HEK293T (cell line): Measurements from ENCODE around the gene COPB2.

Source experiments
- ARNT ChIP-seq: fragments of 450-650 bp; IDR thresholded peaks from 2 replicates; pipeline ENCODE4 v1.6.1; 2017; ENCODE audit warnings: mild to moderate bottlenecking
- BHLHE40 ChIP-seq: fragments of 450-650 bp; IDR thresholded peaks from 2 replicates; pipeline ENCODE4 v1.6.1; 2016; ENCODE audit warnings: mild to moderate bottlenecking, moderate library complexity, borderline replicate concordance
- ELF4 ChIP-seq: fragments of 450-650 bp; IDR thresholded peaks from 2 replicates; pipeline ENCODE4 v1.6.1; 2017; ENCODE audit warnings: antibody characterized with exemption
- FOXK2 ChIP-seq: fragments of 450-650 bp; IDR thresholded peaks from 2 replicates; pipeline ENCODE4 v1.6.1; 2016; ENCODE audit warnings: mild to moderate bottlenecking
- FOXM1 ChIP-seq: fragments of 450-650 bp; IDR thresholded peaks from 2 replicates; pipeline ENCODE4 v1.6.1; 2017; ENCODE audit warnings: mild to moderate bottlenecking, borderline replicate concordance
- HDGF ChIP-seq: fragments of 450-650 bp; IDR thresholded peaks from 2 replicates; pipeline ENCODE4 v1.6.1; 2017; ENCODE audit warnings: antibody characterized with exemption, borderline replicate concordance
- LEF1 ChIP-seq: fragments of 450-650 bp; IDR thresholded peaks from 2 replicates; pipeline ENCODE4 v1.6.1; 2017; ENCODE audit warnings: mild to moderate bottlenecking, borderline replicate concordance
- NFRKB ChIP-seq: fragments of 450-650 bp; IDR thresholded peaks from 2 replicates; pipeline ENCODE4 v1.6.1; 2016; ENCODE audit warnings: mild to moderate bottlenecking, moderate library complexity
- PKNOX1 ChIP-seq: fragments of 450-650 bp; IDR thresholded peaks from 2 replicates; pipeline ENCODE4 v1.6.1; 2016
- SP1 ChIP-seq: fragments of 450-650 bp; IDR thresholded peaks from 2 replicates; pipeline ENCODE4 v1.6.1; 2017
- SUZ12 ChIP-seq: fragments of 450-650 bp; IDR thresholded peaks from 2 replicates; pipeline ENCODE4 v1.6.1; 2016; ENCODE audit warnings: mild to moderate bottlenecking
- TARDBP ChIP-seq: fragments of 450-650 bp; IDR thresholded peaks from 2 replicates; pipeline ENCODE4 v1.6.1; 2016
- ZNF384 ChIP-seq: fragments of 450-650 bp; IDR thresholded peaks from 2 replicates; pipeline ENCODE4 v1.6.1; 2016

GRCh38 chr3:139318431-139318816, 71.0 kb downstream of the COPB2 start:
- TF ChIP-seq FOXK2 (no peak), FOXM1 (no peak), PKNOX1 (peak; percentile 45; the same call in 1 of the 2 replicates), SUZ12 (no peak), BHLHE40 (no peak), ZNF384 (no peak), HDGF (no peak), NFRKB (no peak), ARNT (no peak), LEF1 (no peak), TARDBP (no peak), ELF4 (no peak), SP1 (no peak)
